GM18858 (cell line): ENCODE measurements around the gene PNMA8A.
"Not testable (repeated sequence)": the region's sequence is repeated elsewhere in the genome, so short reads cannot be mapped to it uniquely, and the experiment has no call there.

ENCODE experiments used
- ATAC-seq: cut with Tn5 transposase; IDR thresholded peaks from one replicate; pipeline ENCODE4 v1.9.1; 2021; ENCODE audit not compliant: unreplicated experiment

PNMA8A gene

GRCh38 chr19:46471116-46471733 lies at the start of gene PNMA8A:
Gene PNMA8A (minus strand): TSS chr19:46471563. CDS start chr19:46471035, 528 bp downstream.
- no peak for ATAC-seq

- ATAC-seq, result no peak
Observed at GRCh38 chr19:46520616-46521015, 49.3 kb upstream of the PNMA8A start.

GRCh38 chr19:46517471-46517870 lies 46.1 kb upstream of the PNMA8A start:
- no peak for ATAC-seq

- no peak for ATAC-seq
Observed at GRCh38 chr19:46515879-46516350, 44.6 kb upstream of the PNMA8A start.

GRCh38 chr19:46515290-46515609 lies 43.9 kb upstream of the PNMA8A start:
- ATAC-seq, result no peak

GRCh38 chr19:46514589-46515289 lies 43.4 kb upstream of the PNMA8A start:
- no peak for ATAC-seq

GRCh38 chr19:46513461-46514236 lies 42.3 kb upstream of the PNMA8A start:
- no peak for ATAC-seq

- no peak for ATAC-seq
Observed at GRCh38 chr19:46511237-46511636, 39.9 kb upstream of the PNMA8A start.

GRCh38 chr19:46508206-46508605 lies 36.8 kb upstream of the PNMA8A start:
- no peak for ATAC-seq

GRCh38 chr19:46503848-46504453 lies 32.6 kb upstream of the PNMA8A start:
- ATAC-seq, result no peak

GRCh38 chr19:46502891-46503290 lies 31.5 kb upstream of the PNMA8A start:
- no peak for ATAC-seq

GRCh38 chr19:46499692-46500091 lies 28.3 kb upstream of the PNMA8A start:
- ATAC-seq, result no peak

- ATAC-seq, result no peak
Observed at GRCh38 chr19:46497773-46498172, 26.4 kb upstream of the PNMA8A start.

GRCh38 chr19:46496886-46497285 lies 25.5 kb upstream of the PNMA8A start:
- not testable (repeated sequence) for ATAC-seq

GRCh38 chr19:46496304-46496703 lies 24.9 kb upstream of the PNMA8A start:
- ATAC-seq, result no peak

GRCh38 chr19:46495786-46496099 lies 24.4 kb upstream of the PNMA8A start, which contains the start of gene PNMA8B:
Gene PNMA8B (minus strand): TSS chr19:46495867. CDS start chr19:46495465, 402 bp downstream.
- ATAC-seq, result no peak

GRCh38 chr19:46494941-46495785 lies 23.8 kb upstream of the PNMA8A start:
- no peak for ATAC-seq

- ATAC-seq, result no peak
Observed at GRCh38 chr19:46494146-46494940, 23.0 kb upstream of the PNMA8A start.

- ATAC-seq, result no peak
Observed at GRCh38 chr19:46493236-46494145, 22.1 kb upstream of the PNMA8A start.
